WTC11 (cell line): ENCODE measurements around the gene ZFP69. TPM values are rescaled to one million over a fixed set of nuclear protein-coding genes. Genes with fewer than 3 reads are reported as not detected.

Experiments
- ATAC-seq: fragments of 200-7000 bp; cut with Tn5 transposase; 2 replicates; pipeline ENCODE4 v1.10.0; 2021; ENCODE audit warnings: mild to moderate bottlenecking, moderate library complexity
- CTCF ChIA-PET: fragments of 300-600 bp; sonication (Branson Sonifier 250); formaldehyde crosslinking; loops from one replicate; lab custom pipeline; 2021; ENCODE audit warnings: antibody characterized with exemption; lab: Charles Lee
- POLR2A ChIA-PET: fragments of 350-600 bp; sonication (Branson Sonifier 250); formaldehyde crosslinking; loops from one replicate; lab custom pipeline; 2021; ENCODE audit warnings: antibody characterized with exemption; lab: Charles Lee
- DNase-seq: peaks from one replicate; pipeline ENCODE4 v3.0.0; 2021; ENCODE audit warnings: low spot score
- H3K27ac Mint-ChIP-seq: 2 replicates; pipeline ENCODE4 v1.8.0; 2021; ENCODE audit warnings: mixed read lengths
- H3K27me3 Mint-ChIP-seq: 2 replicates; pipeline ENCODE4 v1.8.0; 2021; ENCODE audit warnings: low read depth, mild to moderate bottlenecking, moderate library complexity, mixed read lengths
- H3K36me3 Mint-ChIP-seq: 2 replicates; pipeline ENCODE4 v1.8.0; 2021; ENCODE audit warnings: mixed read lengths
- H3K4me1 Mint-ChIP-seq: 2 replicates; pipeline ENCODE4 v1.8.0; 2022; ENCODE audit warnings: mixed read lengths
- H3K4me3 Mint-ChIP-seq: 2 replicates; pipeline ENCODE4 v1.8.0; 2021; ENCODE audit warnings: mild to moderate bottlenecking, moderate library complexity, mixed read lengths
- H3K9me3 Mint-ChIP-seq: 2 replicates; pipeline ENCODE4 v1.8.0; 2021; ENCODE audit warnings: mixed read lengths
- ARID4B ChIP-seq: sonication (generic); formaldehyde crosslinking; IDR thresholded peaks from 2 replicates; pipeline ENCODE4 v1.8.0; 2023; ENCODE audit warnings: missing genetic modification reagents, mild to moderate bottlenecking, borderline replicate concordance
- E2F5 ChIP-seq: sonication (generic); formaldehyde crosslinking; IDR thresholded peaks from 2 replicates; pipeline ENCODE4 v1.8.1; 2022; ENCODE audit warnings: mild to moderate bottlenecking, moderate library complexity, missing genetic modification reagents
- EMX1 ChIP-seq: fragments of 250-450 bp; sonication (Bioruptor Pico); IDR thresholded peaks from 2 replicates; pipeline ENCODE4 v1.8.0; 2021; ENCODE audit warnings: mild to moderate bottlenecking
- NFATC4 ChIP-seq: fragments of 250-450 bp; sonication (Bioruptor Pico); IDR thresholded peaks from 2 replicates; pipeline ENCODE4 v1.9.0; 2021; ENCODE audit warnings: mild to moderate bottlenecking
- NFE2L1 ChIP-seq: sonication (generic); formaldehyde crosslinking; IDR thresholded peaks from 2 replicates; pipeline ENCODE4 v1.8.1; 2023; ENCODE audit warnings: missing genetic modification reagents
- NFYB ChIP-seq: sonication (generic); formaldehyde crosslinking; conservative IDR thresholded peaks from 2 replicates; pipeline ENCODE4 v1.8.0; 2022; ENCODE audit warnings: low read depth, missing genetic modification reagents
- PREB ChIP-seq: sonication (generic); formaldehyde crosslinking; IDR thresholded peaks from 2 replicates; pipeline ENCODE4 v1.8.1; 2022; ENCODE audit warnings: mild to moderate bottlenecking, missing genetic modification reagents, moderate library complexity, borderline replicate concordance
- PRRX2 ChIP-seq: fragments of 250-450 bp; sonication (Bioruptor Pico); IDR thresholded peaks from 2 replicates; pipeline ENCODE4 v1.8.0; 2021; ENCODE audit warnings: mild to moderate bottlenecking
- RORB ChIP-seq: fragments of 250-450 bp; sonication (Bioruptor Pico); IDR thresholded peaks from 2 replicates; pipeline ENCODE4 v1.9.0; 2021; ENCODE audit warnings: mild to moderate bottlenecking
- SP1 ChIP-seq: sonication (generic); formaldehyde crosslinking; conservative IDR thresholded peaks from 2 replicates; pipeline ENCODE4 v1.8.1; 2022; ENCODE audit warnings: missing genetic modification reagents
- TCF7 ChIP-seq: sonication (generic); formaldehyde crosslinking; IDR thresholded peaks from 2 replicates; pipeline ENCODE4 v1.8.0; 2022; ENCODE audit warnings: mild to moderate bottlenecking, low read depth, missing genetic modification reagents, moderate library complexity
- ZMAT4 ChIP-seq: fragments of 250-450 bp; sonication (Bioruptor Pico); IDR thresholded peaks from 2 replicates; pipeline ENCODE4 v1.9.0; 2021; ENCODE audit warnings: mild to moderate bottlenecking
- total RNA-seq: library from RNA; stranded (reverse); gene quantifications from 3 replicates; pipeline ENCODE4 v1.2.3, GENCODE V29; 2021
- TF ChIP-seq, protein P1 (sequence below): sonication (generic); formaldehyde crosslinking; IDR thresholded peaks from 2 replicates; pipeline ENCODE4 v1.8.1; 2023; ENCODE audit warnings: mild to moderate bottlenecking, missing genetic modification reagents, moderate library complexity
- TF ChIP-seq, protein P2 (sequence below): sonication (generic); formaldehyde crosslinking; IDR thresholded peaks from 2 replicates; pipeline ENCODE4 v1.8.0; 2023; ENCODE audit warnings: mild to moderate bottlenecking, missing genetic modification reagents
- TF ChIP-seq, protein P3 (sequence below): fragments of 250-450 bp; sonication (Bioruptor Pico); IDR thresholded peaks from 2 replicates; pipeline ENCODE4 v1.9.0; 2021; ENCODE audit warnings: mild to moderate bottlenecking
- TF ChIP-seq, protein P4 (sequence below): fragments of 250-450 bp; sonication (Bioruptor Pico); IDR thresholded peaks from 2 replicates; pipeline ENCODE4 v1.9.0; 2021; ENCODE audit warnings: moderate library complexity, mild to moderate bottlenecking, inconsistent platforms, borderline replicate concordance

The ZFP69 gene
- total RNA-seq, 1 experiment from 2014 or later: 3.2 TPM

- TF ChIP-seq NFATC4: no peak
- TF ChIP-seq PRRX2: no peak
- TF ChIP-seq SP1 (CRISPR knock-in tag): no peak
- no peak for TF ChIP-seq ZMAT4 (CRISPR knock-in tag)
- no peak for TF ChIP-seq TCF7 (CRISPR knock-in tag)
- TF ChIP-seq, protein P1, sequence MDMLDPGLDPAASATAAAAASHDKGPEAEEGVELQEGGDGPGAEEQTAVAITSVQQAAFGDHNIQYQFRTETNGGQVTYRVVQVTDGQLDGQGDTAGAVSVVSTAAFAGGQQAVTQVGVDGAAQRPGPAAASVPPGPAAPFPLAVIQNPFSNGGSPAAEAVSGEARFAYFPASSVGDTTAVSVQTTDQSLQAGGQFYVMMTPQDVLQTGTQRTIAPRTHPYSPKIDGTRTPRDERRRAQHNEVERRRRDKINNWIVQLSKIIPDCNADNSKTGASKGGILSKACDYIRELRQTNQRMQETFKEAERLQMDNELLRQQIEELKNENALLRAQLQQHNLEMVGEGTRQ (CRISPR knock-in tag): no peak
- no peak for TF ChIP-seq E2F5 (CRISPR knock-in tag)
- POLR2A ChIA-PET: no interaction called here
- no peak for DNase-seq
- H3K27me3 Mint-ChIP-seq: peaks cover 26% of the 10 kb centered on the region
- peaks cover 5% of the 10 kb centered on the region; the same call in 1 of the 2 replicates for H3K36me3 Mint-ChIP-seq
- no peak overlapping the region for H3K27ac Mint-ChIP-seq
- peaks cover 21% of the 10 kb centered on the region for H3K9me3 Mint-ChIP-seq
- H3K4me1 Mint-ChIP-seq: peaks cover 15% of the 10 kb centered on the region
- H3K4me3 Mint-ChIP-seq: peak overlapping the region; percentile 83
- peak; percentile 33; the same call in 1 of the 2 replicates for ATAC-seq
- CTCF ChIA-PET: interaction anchor here (0.9 to 1.6 kb wide), 4 partner anchors 39 to 334 kb away, joined by 3 read pairs; no protein-coding TSS in a partner anchor
Measured at GRCh38 chr1:40477678-40478053, 576 bp downstream of the ZFP69 start.

DNA sequence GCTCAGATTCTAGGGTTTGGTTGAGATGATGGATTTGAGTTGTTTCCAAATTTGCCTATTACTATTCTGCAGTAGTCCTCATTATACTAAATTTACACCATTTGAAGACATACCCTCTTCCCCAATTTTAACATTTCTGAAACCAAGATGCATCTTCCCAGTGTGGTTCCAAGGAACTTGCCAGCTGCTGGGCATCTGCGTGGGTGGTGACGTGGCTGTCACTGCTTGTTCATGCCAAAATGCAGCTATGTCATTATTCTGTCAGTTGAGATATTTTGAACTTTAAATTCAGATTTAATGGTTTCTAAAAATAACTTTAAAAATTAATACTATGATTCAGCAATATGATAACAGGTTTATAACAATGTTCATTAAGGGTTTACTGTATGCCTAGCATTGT, 1.2 kb downstream of the ZFP69 start:
- DNase-seq: no peak
- CTCF ChIA-PET: interaction anchor here (0.9 to 1.6 kb wide), 2 partner anchors 74 to 140 kb away, joined by 3 read pairs; no protein-coding TSS in a partner anchor
- peaks cover 15% of the 10 kb centered on the region for H3K9me3 Mint-ChIP-seq
- no peak overlapping the region for H3K27ac Mint-ChIP-seq
- H3K4me1 Mint-ChIP-seq: peaks cover 15% of the 10 kb centered on the region
- H3K36me3 Mint-ChIP-seq: peaks cover 5% of the 10 kb centered on the region; the same call in 1 of the 2 replicates
- TF ChIP-seq, protein P2, sequence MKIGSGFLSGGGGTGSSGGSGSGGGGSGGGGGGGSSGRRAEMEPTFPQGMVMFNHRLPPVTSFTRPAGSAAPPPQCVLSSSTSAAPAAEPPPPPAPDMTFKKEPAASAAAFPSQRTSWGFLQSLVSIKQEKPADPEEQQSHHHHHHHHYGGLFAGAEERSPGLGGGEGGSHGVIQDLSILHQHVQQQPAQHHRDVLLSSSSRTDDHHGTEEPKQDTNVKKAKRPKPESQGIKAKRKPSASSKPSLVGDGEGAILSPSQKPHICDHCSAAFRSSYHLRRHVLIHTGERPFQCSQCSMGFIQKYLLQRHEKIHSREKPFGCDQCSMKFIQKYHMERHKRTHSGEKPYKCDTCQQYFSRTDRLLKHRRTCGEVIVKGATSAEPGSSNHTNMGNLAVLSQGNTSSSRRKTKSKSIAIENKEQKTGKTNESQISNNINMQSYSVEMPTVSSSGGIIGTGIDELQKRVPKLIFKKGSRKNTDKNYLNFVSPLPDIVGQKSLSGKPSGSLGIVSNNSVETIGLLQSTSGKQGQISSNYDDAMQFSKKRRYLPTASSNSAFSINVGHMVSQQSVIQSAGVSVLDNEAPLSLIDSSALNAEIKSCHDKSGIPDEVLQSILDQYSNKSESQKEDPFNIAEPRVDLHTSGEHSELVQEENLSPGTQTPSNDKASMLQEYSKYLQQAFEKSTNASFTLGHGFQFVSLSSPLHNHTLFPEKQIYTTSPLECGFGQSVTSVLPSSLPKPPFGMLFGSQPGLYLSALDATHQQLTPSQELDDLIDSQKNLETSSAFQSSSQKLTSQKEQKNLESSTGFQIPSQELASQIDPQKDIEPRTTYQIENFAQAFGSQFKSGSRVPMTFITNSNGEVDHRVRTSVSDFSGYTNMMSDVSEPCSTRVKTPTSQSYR (CRISPR knock-in tag): no peak
- TF ChIP-seq PREB: no peak
- TF ChIP-seq NFE2L1 (CRISPR knock-in tag): no peak
- TF ChIP-seq, protein P1 (CRISPR knock-in tag): no peak
- no peak for TF ChIP-seq RORB (CRISPR knock-in tag)
- TF ChIP-seq, protein P3, sequence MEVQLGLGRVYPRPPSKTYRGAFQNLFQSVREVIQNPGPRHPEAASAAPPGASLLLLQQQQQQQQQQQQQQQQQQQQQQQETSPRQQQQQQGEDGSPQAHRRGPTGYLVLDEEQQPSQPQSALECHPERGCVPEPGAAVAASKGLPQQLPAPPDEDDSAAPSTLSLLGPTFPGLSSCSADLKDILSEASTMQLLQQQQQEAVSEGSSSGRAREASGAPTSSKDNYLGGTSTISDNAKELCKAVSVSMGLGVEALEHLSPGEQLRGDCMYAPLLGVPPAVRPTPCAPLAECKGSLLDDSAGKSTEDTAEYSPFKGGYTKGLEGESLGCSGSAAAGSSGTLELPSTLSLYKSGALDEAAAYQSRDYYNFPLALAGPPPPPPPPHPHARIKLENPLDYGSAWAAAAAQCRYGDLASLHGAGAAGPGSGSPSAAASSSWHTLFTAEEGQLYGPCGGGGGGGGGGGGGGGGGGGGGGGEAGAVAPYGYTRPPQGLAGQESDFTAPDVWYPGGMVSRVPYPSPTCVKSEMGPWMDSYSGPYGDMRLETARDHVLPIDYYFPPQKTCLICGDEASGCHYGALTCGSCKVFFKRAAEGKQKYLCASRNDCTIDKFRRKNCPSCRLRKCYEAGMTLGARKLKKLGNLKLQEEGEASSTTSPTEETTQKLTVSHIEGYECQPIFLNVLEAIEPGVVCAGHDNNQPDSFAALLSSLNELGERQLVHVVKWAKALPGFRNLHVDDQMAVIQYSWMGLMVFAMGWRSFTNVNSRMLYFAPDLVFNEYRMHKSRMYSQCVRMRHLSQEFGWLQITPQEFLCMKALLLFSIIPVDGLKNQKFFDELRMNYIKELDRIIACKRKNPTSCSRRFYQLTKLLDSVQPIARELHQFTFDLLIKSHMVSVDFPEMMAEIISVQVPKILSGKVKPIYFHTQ (CRISPR knock-in tag): no peak
- no peak for TF ChIP-seq EMX1 (CRISPR knock-in tag)
- no peak for TF ChIP-seq ARID4B (CRISPR knock-in tag)
- no peak for TF ChIP-seq PRRX2
- TF ChIP-seq, protein P4, sequence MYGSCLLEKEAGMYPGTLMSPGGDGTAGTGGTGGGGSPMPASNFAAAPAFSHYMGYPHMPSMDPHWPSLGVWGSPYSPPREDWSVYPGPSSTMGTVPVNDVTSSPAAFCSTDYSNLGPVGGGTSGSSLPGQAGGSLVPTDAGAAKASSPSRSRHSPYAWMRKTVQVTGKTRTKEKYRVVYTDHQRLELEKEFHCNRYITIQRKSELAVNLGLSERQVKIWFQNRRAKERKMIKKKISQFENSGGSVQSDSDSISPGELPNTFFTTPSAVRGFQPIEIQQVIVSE (CRISPR knock-in tag): no peak
- TF ChIP-seq NFYB: no peak
- TF ChIP-seq, all 79 proteins: peak for 0
- Mint-ChIP-seq H3K4me3 (peak overlapping the region; percentile 83), H3K27me3 (peaks cover 20% of the 10 kb centered on the region)
- ATAC-seq: no peak
- POLR2A ChIA-PET: no interaction called here
